ENCODE results near the gene SGMS1.

Gene SGMS1

DNA sequence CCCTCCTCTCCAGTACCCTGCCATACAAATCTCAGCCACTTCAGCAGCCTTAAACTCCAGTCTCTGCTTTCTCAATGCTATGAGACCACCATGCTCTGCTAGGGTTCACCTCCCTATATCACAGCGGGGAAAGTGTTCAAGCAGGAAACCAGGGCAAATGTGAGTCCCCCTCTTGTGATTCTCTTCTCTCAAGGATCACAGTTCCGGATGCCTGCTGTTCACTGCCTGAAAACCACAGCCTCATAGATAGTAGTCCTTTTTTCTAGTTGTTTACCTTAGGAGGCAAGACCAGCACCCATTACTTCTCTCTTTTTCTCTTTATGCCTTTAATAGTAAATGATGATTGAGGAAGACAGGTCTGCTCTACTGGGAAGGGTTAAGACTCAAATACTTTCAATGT lies 100.8 kb downstream of the SGMS1 start:
- TF ChIP-seq, protein P1, sequence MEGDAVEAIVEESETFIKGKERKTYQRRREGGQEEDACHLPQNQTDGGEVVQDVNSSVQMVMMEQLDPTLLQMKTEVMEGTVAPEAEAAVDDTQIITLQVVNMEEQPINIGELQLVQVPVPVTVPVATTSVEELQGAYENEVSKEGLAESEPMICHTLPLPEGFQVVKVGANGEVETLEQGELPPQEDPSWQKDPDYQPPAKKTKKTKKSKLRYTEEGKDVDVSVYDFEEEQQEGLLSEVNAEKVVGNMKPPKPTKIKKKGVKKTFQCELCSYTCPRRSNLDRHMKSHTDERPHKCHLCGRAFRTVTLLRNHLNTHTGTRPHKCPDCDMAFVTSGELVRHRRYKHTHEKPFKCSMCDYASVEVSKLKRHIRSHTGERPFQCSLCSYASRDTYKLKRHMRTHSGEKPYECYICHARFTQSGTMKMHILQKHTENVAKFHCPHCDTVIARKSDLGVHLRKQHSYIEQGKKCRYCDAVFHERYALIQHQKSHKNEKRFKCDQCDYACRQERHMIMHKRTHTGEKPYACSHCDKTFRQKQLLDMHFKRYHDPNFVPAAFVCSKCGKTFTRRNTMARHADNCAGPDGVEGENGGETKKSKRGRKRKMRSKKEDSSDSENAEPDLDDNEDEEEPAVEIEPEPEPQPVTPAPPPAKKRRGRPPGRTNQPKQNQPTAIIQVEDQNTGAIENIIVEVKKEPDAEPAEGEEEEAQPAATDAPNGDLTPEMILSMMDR (IDR thresholded peaks at IDR 0.05; ENCODE audit: low read depth, low read length): no peak
- no peak overlapping the region for H3K4me3 ChIP-seq (ENCODE audit: low read depth, low read length)

DNA sequence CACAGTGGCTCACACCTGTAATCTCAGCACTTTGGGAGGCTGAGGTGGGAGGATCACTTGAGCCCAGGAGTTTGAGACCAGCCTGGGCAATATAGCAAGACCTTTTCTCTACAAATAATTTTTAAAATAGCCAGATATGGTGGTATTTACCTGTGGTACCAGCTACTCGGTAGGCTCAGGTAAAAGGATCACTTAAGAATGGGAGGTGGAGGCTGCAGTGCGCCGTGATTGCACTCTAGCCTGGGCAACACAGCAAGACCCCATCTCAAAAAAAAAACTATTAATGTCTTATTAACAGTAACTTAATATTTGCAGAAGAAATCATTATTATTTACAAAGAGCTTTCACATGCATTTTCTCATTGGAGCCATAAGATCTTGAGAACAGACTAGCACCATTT lies 103.6 kb downstream of the SGMS1 start:
- TF ChIP-seq, protein P1 (IDR thresholded peaks at IDR 0.05; ENCODE audit: low read depth, low read length): no peak
- no peak overlapping the region for H3K4me3 ChIP-seq (ENCODE audit: low read depth, low read length)

DNA sequence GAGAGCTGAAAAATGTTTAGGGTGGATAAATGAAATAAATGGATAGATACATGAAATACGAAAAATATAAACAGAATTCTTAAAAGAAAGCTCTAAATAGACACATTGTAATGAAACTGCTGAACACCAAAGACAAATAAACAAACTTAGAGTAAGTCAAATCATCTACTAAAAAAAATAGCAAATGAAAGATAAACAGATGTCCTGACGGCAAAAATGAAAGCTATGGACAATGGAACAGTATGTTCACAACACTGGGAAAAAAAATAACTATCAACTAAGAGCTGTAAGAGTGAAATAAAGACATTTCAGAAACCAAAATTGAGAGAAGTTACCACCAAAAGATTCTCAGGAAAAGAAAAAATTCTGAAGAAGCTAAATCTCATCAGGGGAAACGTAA lies 106.1 kb downstream of the SGMS1 start:
- no peak overlapping the region for H3K4me3 ChIP-seq (ENCODE audit: low read depth, low read length)
- TF ChIP-seq, protein P1 (IDR thresholded peaks at IDR 0.05; ENCODE audit: low read depth, low read length): no peak

DNA sequence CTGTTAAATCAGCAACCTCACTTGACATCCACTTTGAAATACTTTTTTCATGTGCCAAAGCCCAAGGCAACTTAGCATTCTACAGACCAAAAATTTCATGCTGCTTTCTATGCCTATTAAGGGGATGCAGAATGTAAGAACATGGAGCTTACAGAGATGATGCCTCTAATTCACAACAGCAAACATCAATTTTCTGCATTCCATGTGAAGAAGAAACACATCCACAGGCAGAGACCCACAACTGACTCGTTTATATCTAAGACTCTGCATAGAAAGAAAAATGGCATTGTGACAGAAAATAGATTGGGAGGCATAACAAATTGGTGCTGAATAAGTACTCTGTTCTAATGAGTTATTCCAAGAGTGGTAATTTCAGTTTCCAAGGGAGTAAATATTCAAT lies 107.6 kb downstream of the SGMS1 start:
- TF ChIP-seq, protein P1 (IDR thresholded peaks at IDR 0.05; ENCODE audit: low read depth, low read length): no peak
- no peak overlapping the region for H3K4me3 ChIP-seq (ENCODE audit: low read depth, low read length)

DNA sequence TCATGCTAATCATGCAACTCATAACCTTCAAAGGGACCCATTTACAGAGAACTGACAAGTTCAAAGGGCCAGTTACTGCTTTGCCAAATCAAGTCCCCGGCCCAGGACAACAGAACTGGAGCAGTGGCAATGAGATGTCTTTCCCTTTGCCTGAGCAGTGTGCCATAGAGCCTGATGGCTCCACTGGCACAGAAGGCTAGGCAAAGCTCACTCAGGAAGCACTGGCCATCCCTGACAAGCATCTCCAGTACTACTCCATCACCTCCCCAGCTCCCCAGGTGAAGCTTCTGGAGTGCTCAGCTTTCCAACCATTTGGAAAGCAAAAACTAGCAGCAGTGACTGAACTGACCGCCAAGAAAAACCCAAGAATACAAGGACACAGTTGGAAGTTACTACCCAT lies 108.3 kb downstream of the SGMS1 start:
- no peak overlapping the region for H3K4me3 ChIP-seq (ENCODE audit: low read depth, low read length)
- TF ChIP-seq, protein P1 (IDR thresholded peaks at IDR 0.05; ENCODE audit: low read depth, low read length): no peak

DNA sequence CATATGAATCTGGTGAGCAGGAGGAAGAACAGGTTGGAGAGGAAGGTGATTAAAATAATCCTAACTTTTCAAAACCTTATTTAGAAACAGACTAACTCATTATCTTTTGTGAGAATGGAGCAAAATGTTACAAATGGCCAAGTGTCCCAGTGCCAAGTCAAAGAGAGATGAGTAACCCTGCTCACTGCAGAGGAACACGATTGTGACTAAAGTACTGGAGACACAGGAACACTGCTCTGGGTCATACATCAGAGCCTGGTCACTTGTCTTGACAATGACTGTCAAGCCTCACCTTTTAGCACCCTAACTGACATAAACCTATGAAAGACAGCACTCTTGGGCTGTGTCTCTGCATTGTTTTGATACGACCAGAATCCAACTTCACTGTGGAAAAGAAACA lies 108.8 kb downstream of the SGMS1 start:
- H3K4me3 ChIP-seq (ENCODE audit: low read depth, low read length): no peak overlapping the region
- TF ChIP-seq, protein P1 (IDR thresholded peaks at IDR 0.05; ENCODE audit: low read depth, low read length): no peak

DNA sequence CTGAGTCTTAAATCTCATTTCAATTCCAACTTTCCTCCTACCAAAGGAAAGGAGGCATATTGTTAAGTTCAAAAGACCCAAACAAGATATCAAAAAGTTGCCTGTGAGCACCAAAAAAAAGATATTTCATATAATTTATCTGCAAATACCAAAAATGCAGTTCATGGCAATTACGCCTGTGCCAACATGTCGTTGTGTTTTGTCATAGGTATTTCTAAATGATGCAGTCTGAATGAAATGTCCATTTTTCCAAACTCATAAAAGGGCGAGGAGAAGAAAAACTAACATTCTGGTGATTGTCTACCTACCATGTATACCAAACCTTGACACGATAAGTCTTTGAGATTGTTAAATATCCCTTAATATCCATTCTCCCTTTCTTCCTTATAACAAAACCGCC lies 109.8 kb downstream of the SGMS1 start:
- no peak overlapping the region for H3K4me3 ChIP-seq (ENCODE audit: low read depth, low read length)
- TF ChIP-seq, protein P1 (IDR thresholded peaks at IDR 0.05; ENCODE audit: low read depth, low read length): no peak
